Umbilical cord (tissue), 2 donors: Measurements from ENCODE around the gene RASAL1. TPM values are rescaled to one million over a fixed set of nuclear protein-coding genes. Genes with fewer than 3 reads are reported as not detected.
A peak's percentile ranks its signal among the peaks of the same experiment; 100 is the strongest.

Source experiments
- DNase-seq: peaks from one replicate; pipeline ENCODE4 v3.0.0-alpha.2; 2015; ENCODE audit warnings: low spot score
- total RNA-seq: library from RNA; depleted of rRNA; stranded (reverse); fragments of >200 nt; gene quantifications from one replicate; pipeline ENCODE4 v1.2.3, GENCODE V29; 2014; ENCODE audit warnings: low replicate concordance; ENCODE audit not compliant: insufficient read depth

The RASAL1 gene
- total RNA-seq, 1 donor from 2014 or later = 0.24 TPM

DNA sequence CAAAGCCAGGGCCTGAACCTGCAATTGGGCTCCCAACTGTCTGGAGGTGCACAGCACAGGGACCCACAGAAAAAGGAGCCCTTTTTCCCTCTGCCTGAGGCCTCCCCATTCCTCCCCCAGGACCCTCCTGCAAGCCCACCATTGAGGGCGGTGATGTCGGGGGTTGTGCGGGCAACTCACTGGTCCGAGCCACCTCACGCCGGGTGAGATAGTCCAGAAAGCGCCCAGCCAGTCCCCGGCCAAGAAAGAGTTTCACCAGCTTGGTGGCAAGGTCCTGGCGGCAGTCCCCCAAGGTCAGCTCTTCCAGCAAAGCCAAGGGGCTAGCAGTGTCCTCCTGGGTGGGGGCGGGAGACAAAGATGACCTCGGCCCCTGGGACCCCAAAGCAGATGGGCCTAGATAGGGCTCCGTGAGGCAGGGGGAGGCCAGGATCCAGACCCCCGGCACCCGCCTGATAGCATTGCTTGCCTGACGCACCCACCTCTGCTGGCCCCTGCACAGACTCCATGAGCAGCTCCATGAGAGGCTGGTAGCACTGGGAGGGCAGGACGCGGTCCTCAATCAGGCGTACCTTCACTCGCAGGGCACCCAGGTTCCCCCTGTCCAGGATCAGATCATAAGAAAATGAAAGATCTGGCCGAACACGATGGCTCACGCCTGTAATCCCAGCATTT lies 20.0 kb downstream of the RASAL1 start:
- no peak for DNase-seq

DNA sequence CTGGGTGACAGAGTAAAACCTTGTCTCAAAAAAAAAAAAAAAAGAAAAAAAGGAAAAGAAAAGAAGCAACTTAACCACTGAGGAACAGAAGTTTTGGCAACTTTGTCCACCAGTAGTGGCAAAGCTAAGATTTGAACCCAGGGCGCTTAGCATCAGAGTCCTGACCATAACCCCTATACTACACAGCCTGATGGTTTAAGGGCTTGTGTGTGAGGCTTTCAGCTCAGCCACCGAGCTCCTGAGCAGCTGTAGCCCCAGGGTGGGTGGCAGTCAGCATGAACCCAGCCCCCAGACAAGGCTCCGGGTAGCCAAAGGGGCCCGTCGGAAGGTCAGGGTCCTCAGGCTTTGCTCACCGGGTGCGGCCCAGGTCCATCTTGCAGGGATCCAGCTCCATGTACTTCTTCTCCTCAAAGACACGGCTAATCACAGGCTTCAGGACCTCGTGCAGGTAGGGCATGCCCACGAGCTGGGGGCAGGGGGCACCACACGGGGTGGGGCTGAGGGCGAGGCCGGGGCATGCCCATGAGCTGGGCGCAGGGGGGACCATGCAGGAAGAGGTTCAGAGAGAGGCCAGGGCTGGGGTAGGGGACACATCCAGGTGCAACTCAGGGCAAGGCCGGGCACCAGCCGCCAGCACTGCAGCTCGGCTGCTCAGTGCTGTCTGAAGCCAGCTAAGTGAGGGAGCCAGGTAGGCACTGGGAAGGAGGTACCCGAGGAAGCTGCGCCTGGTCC lies 20.9 kb downstream of the RASAL1 start:
- DNase-seq = no peak

DNA sequence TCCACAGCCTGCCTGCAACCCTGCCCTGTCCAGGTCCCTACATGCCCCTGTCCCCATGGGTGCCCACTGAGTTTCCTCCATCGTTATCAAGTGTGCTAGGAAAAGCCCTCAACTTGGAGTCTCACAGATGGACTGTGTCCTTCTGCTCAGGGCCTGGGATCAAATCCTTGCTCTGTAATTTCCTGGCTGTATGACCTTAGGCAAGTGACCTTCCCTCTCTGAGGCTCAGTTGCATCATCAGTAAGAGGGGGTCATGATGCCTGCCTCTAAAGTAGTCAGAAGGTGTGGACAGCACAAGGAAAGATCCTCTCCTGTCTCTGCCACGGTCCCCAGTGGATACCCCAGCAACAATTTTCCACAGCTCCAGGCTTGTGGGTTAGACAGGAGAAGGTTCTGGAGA lies 22.2 kb downstream of the RASAL1 start:
- no peak for DNase-seq

DNA sequence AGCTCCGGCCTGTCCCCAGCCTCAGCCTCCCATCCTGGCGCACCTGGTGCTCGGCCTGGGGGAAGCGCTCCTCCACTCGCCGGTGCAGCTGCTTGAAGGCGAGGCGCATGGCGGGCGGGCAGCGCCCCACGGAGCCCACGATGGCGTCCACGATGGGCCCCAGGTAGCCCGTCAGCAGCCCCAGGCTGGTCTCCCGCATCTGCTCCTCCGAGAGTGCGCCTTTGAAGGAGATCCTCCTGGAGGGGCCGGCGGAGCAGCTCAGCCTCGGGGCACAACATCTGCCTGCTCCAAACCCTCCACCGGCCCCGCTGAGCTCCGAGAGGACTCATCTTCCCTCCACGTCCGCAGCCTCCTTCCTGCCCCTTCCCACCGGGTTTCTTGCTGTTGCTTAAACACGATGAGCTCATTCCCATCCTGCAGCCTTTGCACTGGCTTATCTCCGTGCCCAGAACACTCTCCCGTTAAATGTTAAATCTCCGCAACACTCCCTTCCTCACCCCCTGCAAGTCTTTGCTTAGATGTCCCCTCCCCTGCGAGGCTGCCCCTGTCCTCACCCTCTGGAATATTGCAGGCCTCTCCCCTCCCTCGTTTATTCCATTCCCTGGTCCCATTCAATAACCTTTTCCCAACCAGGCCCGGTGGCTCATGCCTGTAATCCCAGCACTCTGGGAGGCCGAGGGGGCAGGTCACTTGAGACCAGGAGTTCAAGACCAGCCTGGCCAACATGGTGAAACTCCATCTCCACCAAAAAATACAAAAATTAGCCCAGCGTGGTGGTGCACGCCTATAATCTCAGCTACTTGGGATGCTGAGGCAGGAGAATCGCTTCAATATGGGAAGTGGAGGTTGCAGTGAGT lies 23.3 kb downstream of the RASAL1 start:
- no peak for DNase-seq

DNA sequence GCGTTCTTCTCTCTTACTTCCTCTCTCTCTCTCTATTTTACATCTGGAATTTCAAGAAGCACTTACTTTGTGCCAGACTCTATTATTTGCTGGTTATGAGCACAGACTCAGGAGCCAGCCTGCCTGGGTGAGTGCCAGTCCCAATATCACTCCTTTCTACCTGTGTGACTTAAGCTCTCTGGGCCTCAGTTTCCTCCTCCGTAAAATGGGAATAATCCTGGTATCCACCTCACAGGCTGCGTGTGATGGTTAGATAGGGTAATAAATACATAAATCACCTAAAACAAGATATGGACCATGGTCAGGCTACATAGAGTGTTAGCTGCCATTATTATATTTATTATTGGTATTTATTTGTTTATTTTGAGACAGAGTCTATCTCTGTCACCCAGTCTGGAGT lies 24.3 kb downstream of the RASAL1 start:
- no peak for DNase-seq

DNA sequence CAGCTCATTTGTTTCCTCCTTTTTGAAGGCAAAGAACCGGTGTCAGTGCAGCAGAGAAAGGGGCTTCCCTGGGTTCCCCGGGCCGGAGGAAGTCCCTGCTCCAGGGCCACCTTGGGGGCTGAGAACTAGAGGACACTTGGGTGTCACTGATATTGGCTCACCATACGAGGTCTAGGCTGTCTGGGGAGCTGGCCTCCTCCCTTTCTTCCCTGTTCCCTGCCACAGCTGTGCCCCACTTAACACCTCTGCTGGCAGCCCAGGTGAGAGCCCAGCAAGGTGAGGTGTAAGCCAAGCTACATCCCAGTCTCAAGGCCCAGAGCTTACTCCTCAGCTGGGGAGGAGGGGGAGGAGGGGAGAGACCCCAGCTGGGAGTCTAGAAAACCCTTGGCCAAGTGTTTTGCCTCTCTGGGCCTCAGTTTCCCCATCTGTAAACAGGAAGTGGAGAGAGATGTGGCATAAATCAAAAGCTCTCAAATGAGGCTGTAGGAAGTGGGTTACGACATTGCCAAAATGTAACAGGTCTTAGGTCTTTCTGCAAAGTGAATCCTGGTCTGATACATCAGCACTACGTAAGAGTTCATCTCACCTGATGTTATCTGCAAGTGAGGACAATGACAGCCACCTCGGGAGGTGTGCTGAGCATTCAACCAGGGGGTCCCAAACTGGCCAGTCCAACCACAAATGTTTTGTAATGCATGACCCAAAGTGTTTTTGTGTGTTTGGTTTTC lies 25.5 kb downstream of the RASAL1 start:
- no peak for DNase-seq

DNA sequence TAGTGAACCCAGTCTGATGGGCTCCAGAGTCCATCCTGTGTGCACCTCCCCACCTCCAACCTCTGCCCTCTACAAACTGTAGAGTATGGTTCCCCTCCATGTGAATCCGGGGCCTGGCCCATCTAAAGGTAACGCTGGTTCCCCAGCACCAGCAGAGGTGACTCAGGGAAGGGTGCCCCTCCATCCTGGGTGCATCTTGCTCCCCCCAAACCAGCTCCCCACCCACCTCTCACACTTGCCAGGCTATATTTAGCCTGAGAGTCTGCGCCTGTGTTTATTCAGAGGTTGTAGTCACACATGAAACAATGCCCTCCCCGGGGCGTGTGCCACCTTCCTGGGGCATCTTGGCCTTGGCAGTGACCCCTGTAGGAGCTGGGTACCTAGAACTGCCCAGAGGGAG lies 26.2 kb downstream of the RASAL1 start:
- no peak for DNase-seq

DNA sequence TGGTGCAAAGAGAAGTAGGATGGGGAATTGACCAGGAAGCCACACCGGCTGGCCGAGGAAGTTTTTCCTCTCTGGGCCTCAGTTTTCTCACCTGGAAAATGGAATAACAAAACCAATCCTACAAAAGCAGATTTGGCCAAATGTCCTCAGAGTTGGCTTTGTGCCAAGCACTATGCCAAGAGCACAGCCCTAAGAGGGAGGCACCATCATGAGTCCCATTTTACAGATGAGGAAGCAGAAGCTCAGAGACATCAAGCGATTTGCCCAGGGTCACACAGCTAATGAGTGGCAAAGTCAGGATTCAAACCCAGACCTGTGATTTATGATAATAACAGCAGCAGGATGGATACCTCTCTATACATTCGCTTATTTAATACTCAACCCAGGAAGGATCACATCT lies 27.3 kb downstream of the RASAL1 start:
- no peak for DNase-seq

DNA sequence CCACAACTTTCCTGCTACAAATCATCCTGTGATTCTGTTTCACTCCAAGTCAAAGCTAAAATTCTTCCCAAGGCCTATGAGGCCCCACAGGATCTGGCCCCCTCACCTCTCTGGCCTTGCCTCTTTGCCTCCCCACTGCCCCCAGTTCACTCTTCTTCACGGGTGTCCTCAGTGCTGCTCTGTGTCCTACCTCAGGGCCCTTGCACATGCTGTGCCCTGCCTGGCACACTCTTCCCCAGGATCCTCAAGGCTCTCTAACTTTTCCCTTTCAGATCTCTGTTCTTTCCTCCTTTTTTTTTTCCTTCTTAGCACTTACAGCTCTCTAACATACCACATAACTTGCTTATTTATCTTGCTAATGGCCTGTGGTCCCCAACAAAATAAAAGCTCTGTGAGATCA lies 29.2 kb downstream of the RASAL1 start:
- DNase-seq = no peak

DNA sequence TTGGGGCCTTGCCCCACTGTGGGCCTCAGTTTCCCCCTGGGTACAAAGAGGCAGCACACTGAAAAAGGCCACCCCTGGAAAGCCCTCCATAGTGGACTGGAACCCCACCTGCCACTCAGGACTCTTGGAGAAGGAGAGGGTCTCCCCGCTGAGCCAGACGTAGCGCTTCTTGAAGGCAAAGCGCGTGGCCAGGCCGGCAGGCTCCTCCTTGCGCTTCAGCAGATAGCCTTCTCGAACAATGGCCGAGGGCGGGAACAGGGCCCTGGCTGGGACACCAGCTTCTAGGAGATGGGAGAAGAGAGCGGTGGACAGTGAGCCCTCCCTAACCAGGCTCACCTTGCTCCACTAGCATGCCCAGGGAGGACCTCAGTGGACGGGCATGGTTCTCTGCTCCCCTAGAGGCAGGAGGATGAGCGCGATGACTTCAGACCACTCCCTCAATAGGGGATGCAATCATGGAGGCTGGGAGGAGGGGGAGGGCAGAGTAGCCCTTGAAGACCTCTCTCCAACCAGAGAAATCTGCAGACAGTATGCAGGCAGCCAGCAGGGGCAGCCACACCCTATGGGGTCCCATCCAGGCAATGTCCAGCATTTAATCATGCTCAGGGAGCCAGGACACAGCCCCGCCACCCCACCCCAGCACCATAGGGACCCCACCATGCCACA lies 29.8 kb downstream of the RASAL1 start:
- no peak for DNase-seq

DNA sequence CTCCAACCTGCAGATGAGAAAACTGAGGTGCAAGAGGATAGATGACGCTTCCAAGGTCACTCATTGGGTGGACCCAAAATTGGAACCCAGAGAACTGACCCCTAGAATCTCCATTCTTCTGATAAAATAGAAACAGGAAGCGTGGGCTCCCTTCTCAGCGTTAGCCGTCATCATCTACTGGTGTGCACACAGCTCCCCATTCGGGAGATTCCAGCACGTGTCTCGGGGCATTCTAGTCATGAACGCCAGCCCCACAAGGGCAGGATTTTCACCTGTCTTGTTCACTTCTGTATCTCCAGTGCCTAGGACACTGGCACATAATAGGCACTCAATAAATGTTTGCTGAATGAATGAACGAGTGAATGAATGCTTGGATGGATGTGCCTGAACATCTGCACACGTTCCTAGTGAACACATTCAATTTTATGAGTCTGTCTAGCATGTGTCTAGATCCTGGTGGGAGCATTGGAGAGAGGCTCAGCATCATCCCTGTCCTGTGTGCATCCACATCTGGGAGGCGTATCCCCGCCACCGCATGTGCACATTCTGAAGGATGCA lies 30.5 kb downstream of the RASAL1 start:
- DNase-seq = no peak

DNA sequence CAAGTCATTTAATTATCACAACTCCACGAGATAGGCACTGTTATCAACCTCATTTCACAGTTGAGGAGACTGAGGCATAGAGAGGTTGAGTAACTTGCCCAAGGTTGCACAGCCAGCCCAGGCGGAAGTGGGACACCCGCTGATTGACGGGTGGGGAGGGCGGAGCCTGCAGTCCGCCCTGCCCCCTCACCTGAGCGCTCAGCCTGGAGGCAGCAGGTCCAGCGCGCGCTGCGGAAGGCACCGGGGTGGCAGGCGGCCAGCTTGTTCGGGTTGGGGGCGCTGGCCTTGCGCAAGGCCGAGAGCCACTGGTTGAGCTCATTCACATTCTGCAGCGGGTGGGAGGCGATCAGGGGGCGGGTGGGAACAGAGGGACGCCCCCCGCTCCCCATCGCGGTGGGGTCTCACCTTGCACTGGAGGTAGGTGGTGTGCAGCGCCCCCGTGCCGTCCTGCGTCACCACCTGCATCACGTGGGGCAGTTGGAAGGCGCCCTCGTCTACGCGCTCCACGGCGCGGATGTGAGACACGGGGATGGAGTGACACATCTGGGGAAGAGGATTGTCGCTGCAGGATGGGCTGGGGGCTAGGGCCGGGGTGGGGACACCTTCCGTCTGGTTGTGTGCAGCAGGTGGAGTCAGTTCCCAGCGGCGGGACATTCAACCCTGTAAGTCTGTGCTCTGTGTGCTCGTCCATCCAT lies 31.7 kb downstream of the RASAL1 start:
- no peak for DNase-seq

DNA sequence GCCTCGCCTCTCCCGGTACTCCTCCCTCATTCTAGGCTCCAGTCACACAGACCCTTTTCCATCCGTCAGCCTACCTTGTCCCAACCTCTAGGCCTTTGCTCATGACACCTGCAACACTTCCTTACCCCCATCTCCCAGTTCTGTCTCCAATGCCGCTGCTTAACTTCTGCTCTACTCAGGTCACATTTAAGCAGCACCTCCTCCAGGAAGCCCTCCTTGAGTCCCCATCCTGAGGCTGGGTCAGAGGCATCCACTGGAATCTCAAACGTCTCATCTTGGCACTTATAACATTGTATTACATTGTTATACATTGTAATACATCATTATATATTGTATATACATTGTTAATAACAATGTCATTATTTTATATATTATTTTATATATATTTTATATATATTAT lies 32.8 kb downstream of the RASAL1 start:
- DNase-seq = no peak

DNA sequence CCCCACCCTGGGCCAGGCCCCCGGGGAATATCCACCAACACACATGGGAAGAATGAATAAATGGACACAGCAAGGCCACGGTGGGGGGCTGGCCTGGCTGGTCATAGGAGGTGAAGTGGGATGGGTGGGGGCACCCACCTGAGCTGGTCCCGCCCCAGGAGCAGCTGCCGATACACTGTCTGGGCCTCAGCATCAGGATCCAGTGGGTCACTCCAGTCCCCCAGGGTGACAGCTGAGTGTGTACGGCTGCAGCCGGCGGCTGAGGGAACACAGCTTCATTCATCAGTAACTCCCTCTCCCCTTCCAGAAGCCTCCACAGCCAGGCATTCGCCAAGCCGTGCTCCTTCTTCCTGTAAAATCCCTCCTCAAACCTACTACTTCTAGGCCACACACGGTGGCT lies 33.8 kb downstream of the RASAL1 start:
- DNase-seq = no peak

DNA sequence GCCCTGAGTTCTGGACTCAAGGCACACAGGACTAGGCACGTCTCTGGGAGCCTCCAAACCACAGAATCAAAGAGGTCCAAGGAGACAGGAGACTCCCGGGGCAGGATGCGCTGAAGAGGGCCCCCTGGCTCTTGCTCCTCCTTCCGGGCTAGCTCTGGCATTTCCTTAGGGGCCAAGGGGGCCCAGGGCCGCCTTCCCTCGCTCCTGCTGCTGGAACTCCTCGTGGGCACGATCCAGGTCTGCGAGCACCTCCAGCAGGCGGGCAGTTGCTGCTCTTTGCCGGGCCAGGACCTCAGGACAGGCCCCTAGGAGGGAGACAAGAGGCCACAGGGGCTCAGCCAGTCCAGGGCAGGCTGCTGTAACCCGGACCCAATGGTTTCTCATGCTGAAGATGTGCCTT lies 35.8 kb downstream of the RASAL1 start:
- DNase-seq = no peak

DNA sequence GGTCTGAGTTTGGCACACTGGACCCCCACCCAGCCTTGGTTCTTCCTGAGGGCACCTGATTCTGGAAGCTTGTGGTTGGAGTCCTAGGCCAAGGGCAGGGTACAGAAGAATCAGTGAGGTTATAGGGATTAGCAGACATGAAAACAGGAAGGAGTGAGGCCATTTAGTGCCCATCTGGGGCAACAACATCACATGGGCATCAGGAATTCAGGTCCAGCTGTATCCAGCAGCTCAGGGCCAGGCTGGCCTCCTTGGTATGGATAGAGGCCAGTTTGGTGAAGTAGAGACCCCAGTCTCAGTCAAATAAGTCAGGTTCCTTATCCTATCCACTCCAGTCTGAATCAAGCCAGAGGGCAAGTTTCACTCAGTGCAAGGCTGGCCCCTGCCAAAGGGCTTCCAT lies 36.2 kb downstream of the RASAL1 start:
- no peak for DNase-seq

DNA sequence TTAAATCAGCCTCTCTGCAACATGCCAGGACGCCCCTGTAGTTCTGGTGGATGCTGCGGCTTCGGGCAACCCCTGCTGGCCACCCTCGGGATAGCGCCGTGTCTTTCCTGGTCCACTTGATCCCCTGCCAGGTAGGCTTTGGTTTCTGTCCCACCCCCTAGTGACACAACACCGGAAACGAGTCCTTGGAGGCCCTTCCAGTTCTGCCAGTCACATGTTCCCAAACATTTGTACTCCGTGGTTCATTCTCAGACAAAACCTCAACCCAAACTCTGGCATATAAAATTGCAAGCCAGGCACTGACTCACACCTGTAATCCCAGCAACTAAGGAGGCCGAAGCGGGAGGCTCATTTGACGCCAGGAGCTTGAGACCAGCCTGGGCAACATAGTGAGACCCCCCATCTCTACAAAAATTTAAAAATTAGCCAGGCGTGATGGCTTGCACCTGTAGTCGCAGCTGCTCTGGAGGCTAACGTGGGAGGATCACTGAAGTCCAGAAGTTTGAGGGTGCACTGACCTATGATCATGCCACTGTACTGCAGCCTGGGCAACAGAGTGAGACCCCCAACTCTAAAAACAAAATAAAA lies 37.0 kb downstream of the RASAL1 start:
- DNase-seq = peak; percentile 23

DNA sequence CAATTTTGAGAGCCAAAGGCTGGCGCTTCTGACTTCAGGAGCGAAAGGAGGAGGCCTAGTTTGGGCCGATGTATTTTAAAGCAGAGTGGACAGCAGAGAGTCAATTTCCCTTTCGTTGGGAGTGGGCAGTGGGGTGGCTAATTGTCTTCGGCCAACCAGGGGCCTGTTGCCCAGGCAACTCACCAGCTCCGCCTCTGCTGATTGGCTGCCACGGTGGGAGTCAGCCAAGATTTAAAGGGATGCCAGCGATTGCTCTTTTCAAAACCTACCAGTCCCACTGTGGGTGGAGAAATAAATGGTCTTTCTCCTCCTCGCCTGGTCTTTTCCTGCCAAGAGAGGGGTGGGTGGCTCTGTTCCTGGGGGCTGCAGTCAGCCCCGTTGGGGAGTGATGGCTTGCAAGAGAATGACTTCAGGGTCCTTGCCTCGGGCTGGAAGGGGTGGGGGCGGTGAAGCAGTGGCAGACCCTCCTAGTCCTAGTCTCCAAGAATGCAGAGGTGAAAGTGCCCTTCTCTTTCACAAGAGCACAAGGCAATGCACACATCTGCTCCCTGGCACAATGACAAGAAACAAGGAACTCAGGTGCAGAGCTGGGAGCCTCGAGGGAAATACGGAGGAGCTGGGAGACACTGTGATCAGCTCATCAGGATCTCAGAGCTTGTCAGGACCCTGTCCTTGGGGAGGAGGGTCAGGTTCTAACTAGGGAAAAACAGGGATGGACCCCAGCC lies 37.7 kb downstream of the RASAL1 start:
- peak; percentile 9 for DNase-seq
